WI38 (cell line): ENCODE results near the gene ZNF555.

Experiments
- H3K4me3 ChIP-seq: 2 replicates; pipeline ENCODE4 v1.5.1; 2011; ENCODE audit warnings: low read depth, mild to moderate bottlenecking, control low read depth, low read length
- TF ChIP-seq, protein P1 (sequence below): IDR thresholded peaks from 2 replicates; pipeline ENCODE4 v1.5.1; 2012; ENCODE audit warnings: low read depth, mild to moderate bottlenecking, control low read depth, low read length

The ZNF555 gene

GRCh38 chr19:2822846-2823245 lies 18.4 kb upstream of the ZNF555 start:
- TF ChIP-seq, protein P1, sequence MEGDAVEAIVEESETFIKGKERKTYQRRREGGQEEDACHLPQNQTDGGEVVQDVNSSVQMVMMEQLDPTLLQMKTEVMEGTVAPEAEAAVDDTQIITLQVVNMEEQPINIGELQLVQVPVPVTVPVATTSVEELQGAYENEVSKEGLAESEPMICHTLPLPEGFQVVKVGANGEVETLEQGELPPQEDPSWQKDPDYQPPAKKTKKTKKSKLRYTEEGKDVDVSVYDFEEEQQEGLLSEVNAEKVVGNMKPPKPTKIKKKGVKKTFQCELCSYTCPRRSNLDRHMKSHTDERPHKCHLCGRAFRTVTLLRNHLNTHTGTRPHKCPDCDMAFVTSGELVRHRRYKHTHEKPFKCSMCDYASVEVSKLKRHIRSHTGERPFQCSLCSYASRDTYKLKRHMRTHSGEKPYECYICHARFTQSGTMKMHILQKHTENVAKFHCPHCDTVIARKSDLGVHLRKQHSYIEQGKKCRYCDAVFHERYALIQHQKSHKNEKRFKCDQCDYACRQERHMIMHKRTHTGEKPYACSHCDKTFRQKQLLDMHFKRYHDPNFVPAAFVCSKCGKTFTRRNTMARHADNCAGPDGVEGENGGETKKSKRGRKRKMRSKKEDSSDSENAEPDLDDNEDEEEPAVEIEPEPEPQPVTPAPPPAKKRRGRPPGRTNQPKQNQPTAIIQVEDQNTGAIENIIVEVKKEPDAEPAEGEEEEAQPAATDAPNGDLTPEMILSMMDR: no peak
- H3K4me3 ChIP-seq: no peak overlapping the region

DNA sequence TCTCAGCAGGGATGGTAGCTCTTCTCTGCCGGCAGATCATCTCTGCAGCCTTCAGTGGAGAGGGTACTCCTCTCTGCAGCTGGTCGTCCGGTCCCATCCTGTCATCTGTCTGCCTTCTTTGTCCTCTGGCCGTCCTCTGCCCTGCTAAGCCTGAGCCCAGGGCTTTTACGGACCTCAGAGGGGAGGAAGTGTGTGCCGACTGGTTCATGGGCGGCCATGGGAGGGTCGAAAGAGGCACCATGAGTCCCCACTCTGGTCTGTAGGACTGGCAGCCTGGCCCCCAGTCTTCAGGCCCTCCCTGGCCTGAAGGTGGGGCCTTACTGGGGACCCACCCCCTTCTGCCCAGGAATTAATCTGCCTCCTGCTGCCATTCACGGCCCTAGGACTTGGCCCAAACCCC lies 17.6 kb upstream of the ZNF555 start:
- H3K4me3 ChIP-seq: no peak overlapping the region
- TF ChIP-seq, protein P1: no peak

GRCh38 chr19:2824129-2824528 lies 17.1 kb upstream of the ZNF555 start:
- H3K4me3 ChIP-seq: no peak overlapping the region
- TF ChIP-seq, protein P1: no peak

- TF ChIP-seq, protein P1: no peak
- H3K4me3 ChIP-seq: no peak overlapping the region
Observed at GRCh38 chr19:2827022-2827421, 14.3 kb upstream of the ZNF555 start.

DNA sequence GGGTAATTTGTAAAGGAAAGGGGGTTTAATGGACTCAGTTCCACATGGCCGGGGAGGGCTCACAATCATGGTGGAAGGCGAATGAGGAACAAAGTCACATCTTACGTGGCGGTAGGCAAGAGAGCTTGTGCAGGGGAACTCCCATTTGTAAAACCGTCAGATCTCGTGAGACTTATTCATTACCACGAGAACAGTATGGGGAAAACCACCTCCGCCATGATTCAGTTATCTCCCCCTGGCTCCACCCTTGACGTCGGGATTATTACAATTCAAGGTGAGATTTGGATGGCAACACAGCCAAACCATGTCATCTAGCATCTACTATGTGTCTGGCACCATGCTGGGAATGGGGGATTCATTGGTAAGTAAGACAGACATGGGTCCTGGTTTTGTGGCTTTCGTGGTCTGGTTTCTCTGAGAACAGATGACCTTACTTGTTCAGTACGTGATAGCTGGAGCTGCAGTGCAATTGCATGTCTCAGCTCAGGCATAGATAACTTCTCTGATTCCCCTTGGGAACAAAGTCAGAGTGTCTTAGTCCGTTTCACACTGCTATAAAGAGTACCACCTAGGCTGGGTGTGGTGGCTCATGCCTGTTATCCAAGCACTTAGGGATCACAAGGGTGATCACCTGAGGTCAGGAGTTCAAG lies 13.3 kb upstream of the ZNF555 start:
- TF ChIP-seq, protein P1: no peak
- H3K4me3 ChIP-seq: no peak overlapping the region

GRCh38 chr19:2834294-2834871 lies 6.9 kb upstream of the ZNF555 start:
- TF ChIP-seq, protein P1: no peak
- H3K4me3 ChIP-seq: no peak overlapping the region

GRCh38 chr19:2837430-2837829 lies 3.8 kb upstream of the ZNF555 start:
- TF ChIP-seq, protein P1: no peak
- H3K4me3 ChIP-seq: no peak overlapping the region
